ENCODE results near the gene SPON1. TPM values are rescaled to one million over a fixed set of nuclear protein-coding genes. Genes with fewer than 3 reads are reported as not detected.
"Not testable (repeated sequence)": the region's sequence is repeated elsewhere in the genome, so short reads cannot be mapped to it uniquely, and the experiment has no call there.

The SPON1 gene
- total RNA-seq, 1 donor from 2014 or later, result 76.8 TPM

- intact Hi-C loops (cut with DNase I), result no loop called here
- ATAC-seq, result peak; percentile 51
Observed at GRCh38 chr11:13928566-13929251, 33.8 kb upstream of the SPON1 start.

GRCh38 chr11:13929395-13929891 is 33.1 kb upstream of the SPON1 start:
- DNase-seq (no peak), ATAC-seq (no peak)
- no peaks in the 10 kb centered on the region for H3K9me3 ChIP-seq
- intact Hi-C loops (cut with DNase I), result no loop called here
- no peak overlapping the region for H3K4me3 ChIP-seq
- H3K4me1 ChIP-seq, result peaks cover 8% of the 10 kb centered on the region
- no peak overlapping the region for H3K27ac ChIP-seq
- H3K36me3 ChIP-seq, result no peaks in the 10 kb centered on the region
- no peaks in the 10 kb centered on the region for H3K27me3 ChIP-seq
- TF ChIP-seq CTCF (IDR thresholded peaks at IDR 0.05), result no peak

More at GRCh38 chr11:13928566-13929251, 33.8 kb upstream of the SPON1 start:
- no peak for DNase-seq
- H3K27me3 ChIP-seq, result no peaks in the 10 kb centered on the region
- H3K27ac ChIP-seq, result no peak overlapping the region
- no peaks in the 10 kb centered on the region for H3K9me3 ChIP-seq
- no peaks in the 10 kb centered on the region for H3K36me3 ChIP-seq
- no peak for TF ChIP-seq CTCF (IDR thresholded peaks at IDR 0.05)
- H3K4me3 ChIP-seq, result no peak overlapping the region
- peaks cover 8% of the 10 kb centered on the region for H3K4me1 ChIP-seq

- Histone ChIP-seq H3K4me1 (peaks cover 8% of the 10 kb centered on the region), H3K9me3 (no peaks in the 10 kb centered on the region), H3K27me3 (no peaks in the 10 kb centered on the region), H3K27ac (no peak overlapping the region), H3K36me3 (no peaks in the 10 kb centered on the region), H3K4me3 (no peak overlapping the region)
- ATAC-seq, result peak; percentile 10
- DNase-seq, result no peak
- intact Hi-C loops (cut with DNase I), result no loop called here
- TF ChIP-seq CTCF (IDR thresholded peaks at IDR 0.05), result no peak
Observed at GRCh38 chr11:13931356-13931755, 31.2 kb upstream of the SPON1 start.

GRCh38 chr11:13937154-13937553 is 25.4 kb upstream of the SPON1 start:
- H3K27ac ChIP-seq; H3K9me3 ChIP-seq; H3K4me1 ChIP-seq; H3K27me3 ChIP-seq; H3K4me3 ChIP-seq; DNase-seq; intact Hi-C loops (cut with DNase I); H3K36me3 ChIP-seq; ATAC-seq: not testable (repeated sequence)

GRCh38 chr11:13938829-13939228 is 23.7 kb upstream of the SPON1 start:
- H3K36me3 ChIP-seq; H3K4me3 ChIP-seq; H3K27ac ChIP-seq; H3K4me1 ChIP-seq; DNase-seq; intact Hi-C loops (cut with DNase I); H3K27me3 ChIP-seq; H3K9me3 ChIP-seq; ATAC-seq: not testable (repeated sequence)

GRCh38 chr11:13939961-13940906 is 22.3 kb upstream of the SPON1 start:
- DNase-seq (no peak), ATAC-seq (peak; percentile 27)
- Histone ChIP-seq H3K27me3 (no peaks in the 10 kb centered on the region), H3K36me3 (no peaks in the 10 kb centered on the region), H3K9me3 (no peaks in the 10 kb centered on the region), H3K4me3 (no peak overlapping the region), H3K27ac (no peak overlapping the region), H3K4me1 (no peaks in the 10 kb centered on the region)
- intact Hi-C loops (cut with DNase I), result no loop called here
- TF ChIP-seq CTCF (IDR thresholded peaks at IDR 0.05), result no peak

Measured in upper lobe of right lung (tissue), 1 donor.